Esophagus muscularis mucosa (tissue), 4 donors: ENCODE results near the gene C10orf71. TPM values are rescaled to one million over a fixed set of nuclear protein-coding genes. Genes with fewer than 3 reads are reported as not detected.

ENCODE experiments used
- DNase-seq: peaks from one replicate; pipeline ENCODE4 v3.0.0-alpha.2; 2017; ENCODE audit errors: extremely low spot score
- H3K27ac ChIP-seq, 4 donors: fragments of 200-600 bp; sonication (generic); replicated peaks in 1 of 4; 1 replicate in 3 of 4; 2 replicates in 1 of 4; pipeline ENCODE4 v1.5.1; 2016 to 2019; ENCODE audit warnings: mild to moderate bottlenecking in 1 of 4
- H3K27me3 ChIP-seq, 4 donors: fragments of 200-600 bp; sonication (generic); one replicate each; pipeline versions ENCODE4 v1.5.1 to v1.6.0; 2016 to 2019
- H3K36me3 ChIP-seq, 4 donors: fragments of 200-600 bp; sonication (generic); one replicate each; pipeline ENCODE4 v1.5.1; 2016 to 2019
- H3K4me1 ChIP-seq, 4 donors: fragments of 200-600 bp; sonication (generic); one replicate each; pipeline ENCODE4 v1.5.1; 2016 to 2019
- H3K4me3 ChIP-seq, 4 donors: fragments of 200-600 bp; sonication (generic); 1 replicate in 2 of 4; 2 replicates in 2 of 4; pipeline ENCODE4 v1.5.1; 2016 to 2019; ENCODE audit warnings: mild to moderate bottlenecking in 4 of 4, moderate library complexity in 1 of 4
- H3K9me3 ChIP-seq, 4 donors: fragments of 200-600 bp; sonication (generic); 1 replicate in 3 of 4; 2 replicates in 1 of 4; pipeline ENCODE4 v1.5.1; 2016 to 2019
- CTCF ChIP-seq, 3 experiments: fragments of 200-600 bp in 2 of 3; fragments of 450-650 bp in 1 of 3; sonication (generic) in 2 of 3; IDR thresholded peaks; one replicate each; pipeline ENCODE4 v1.5.1; 2017 to 2019; ENCODE audit warnings: antibody characterized with exemption in 3 of 3, mild to moderate bottlenecking in 2 of 3, moderate library complexity in 1 of 3
- EP300 ChIP-seq: sonication (generic); formaldehyde crosslinking; IDR thresholded peaks from one replicate; pipeline ENCODE4 v1.6.1; 2017; ENCODE audit warnings: antibody characterized with exemption
- POLR2A ChIP-seq: fragments of 450-650 bp; IDR thresholded peaks from one replicate; pipeline ENCODE4 v1.6.1; 2017; ENCODE audit warnings: antibody characterized with exemption, moderate library complexity, mild to moderate bottlenecking, low read depth
- POLR2AphosphoS5 ChIP-seq, 2 donors: sonication (generic); formaldehyde crosslinking; IDR thresholded peaks; one replicate each; pipeline ENCODE4 v1.6.1; 2017; ENCODE audit warnings: antibody characterized with exemption in 2 of 2
- WGBS: methylation state at CpG from one replicate; pipeline ENCODE4 v1.1.5; 2018; 5-methylcytosine and 5-hydroxymethylcytosine counted together
- intact Hi-C: fragments of 100-400 bp; cut with DNase I; formaldehyde crosslinking; loops from one replicate; pipeline ENCODE4 v1.15.1; 2023
- total RNA-seq, 4 donors: library from RNA; depleted of rRNA; stranded (reverse); fragments of >200 nt; gene quantifications; one replicate each; pipeline versions ENCODE4 v1.1.0 to v1.2.1, GENCODE V29; 2016

Gene C10orf71
- under 1 TPM in 2 of 4 donors, not detected in 2; 0.06 to 0.42 TPM for total RNA-seq

GRCh38 chr10:49298983-49299815 lies at the start of gene C10orf71:
Gene C10orf71 (plus strand): TSS chr10:49299170. CDS start chr10:49322546, 23,376 bp downstream.
- Histone ChIP-seq H3K27me3 (peaks cover 0 to 5% (median 0%) of the 10 kb centered on the region in 4 donors), H3K9me3 (no peaks in the 10 kb centered on the region), H3K4me1 (peaks cover 15 to 26% (median 19%) of the 10 kb centered on the region in 4 donors), H3K27ac (no peak within 1 kb of the TSS), H3K4me3 (peak within 1 kb of the TSS in 2 of 4 donors; percentile 15), H3K36me3 (no peaks in the 10 kb centered on the region)
- no peak for TF ChIP-seq POLR2A
- no peak for TF ChIP-seq EP300
- no peak for TF ChIP-seq CTCF (IDR thresholded peaks at IDR 0.05)
- TF ChIP-seq POLR2AphosphoS5 (IDR thresholded peaks at IDR 0.05) = no peak
- intact Hi-C loops = no loop called here
- no peak for DNase-seq
- WGBS = 59% methylated on average over 19 of the region's 27 CpGs

- intact Hi-C loops = no loop called here
- WGBS = 89% methylated on average over 11 of the region's 11 CpGs
- Histone ChIP-seq H3K27ac (no peak overlapping the region), H3K27me3 (no peaks in the 10 kb centered on the region), H3K4me3 (no peak overlapping the region), H3K36me3 (no peaks in the 10 kb centered on the region), H3K4me1 (no peaks in the 10 kb centered on the region), H3K9me3 (no peaks in the 10 kb centered on the region)
- TF ChIP-seq POLR2AphosphoS5 (IDR thresholded peaks at IDR 0.05) (no peak), CTCF (IDR thresholded peaks at IDR 0.05) (no peak), POLR2A (no peak), EP300 (no peak)
- DNase-seq = peak; percentile 79
Observed at GRCh38 chr10:49252313-49253034, 46.5 kb upstream of the C10orf71 start.

GRCh38 chr10:49253340-49253906 lies 45.5 kb upstream of the C10orf71 start:
- WGBS = 71% methylated on average over 2 of the region's 2 CpGs
- Histone ChIP-seq H3K27me3 (no peaks in the 10 kb centered on the region), H3K27ac (no peak overlapping the region), H3K9me3 (no peaks in the 10 kb centered on the region), H3K4me1 (no peaks in the 10 kb centered on the region), H3K36me3 (no peaks in the 10 kb centered on the region), H3K4me3 (no peak overlapping the region)
- TF ChIP-seq POLR2A (no peak), POLR2AphosphoS5 (IDR thresholded peaks at IDR 0.05) (no peak), CTCF (IDR thresholded peaks at IDR 0.05) (no peak), EP300 (no peak)
- DNase-seq = no peak
- intact Hi-C loops = no loop called here

GRCh38 chr10:49254150-49254549 lies 44.8 kb upstream of the C10orf71 start:
- TF ChIP-seq CTCF (IDR thresholded peaks at IDR 0.05) (no peak), EP300 (no peak), POLR2AphosphoS5 (IDR thresholded peaks at IDR 0.05) (no peak), POLR2A (no peak)
- H3K9me3 ChIP-seq = no peaks in the 10 kb centered on the region
- H3K36me3 ChIP-seq = no peaks in the 10 kb centered on the region
- H3K4me1 ChIP-seq = no peaks in the 10 kb centered on the region
- no peak overlapping the region for H3K4me3 ChIP-seq
- intact Hi-C loops = no loop called here
- no peak overlapping the region for H3K27ac ChIP-seq
- no peak for DNase-seq
- no peaks in the 10 kb centered on the region for H3K27me3 ChIP-seq
